Pancreas (tissue), 10 donors: ENCODE results near the gene TSPAN9. TPM values are rescaled to one million over a fixed set of nuclear protein-coding genes. Genes with fewer than 3 reads are reported as not detected.

ENCODE experiments used
- ATAC-seq, 4 donors: fragments of 200-7000 bp; cut with Tn5 transposase; one replicate each; pipeline versions ENCODE4 v1.8.0 to v1.9.1; 2020; ENCODE audit warnings: mild to moderate bottlenecking in 4 of 4, moderate library complexity in 4 of 4
- DNase-seq, 6 donors: peaks; one replicate each; pipeline ENCODE4 v3.0.0-alpha.2; 2020
- FAIRE-seq: peaks from 2 replicates; lab custom pipeline; 2012; peaks lifted over from hg19 to GRCh38; lab: Jason Lieb, UNC
- H3K27ac ChIP-seq, 4 donors: fragments of 200-600 bp; sonication (generic); 1 replicate in 3 of 4; 2 replicates in 1 of 4; pipeline versions ENCODE4 v1.5.0 to v1.8.0; 2020
- H3K27me3 ChIP-seq, 4 donors: fragments of 200-600 bp; one replicate each; pipeline ENCODE4 v1.8.0; 2021
- H3K36me3 ChIP-seq, 3 donors: fragments of 200-600 bp; sonication (generic) in 1 of 3; one replicate each; pipeline versions ENCODE4 v1.5.0 to v1.8.0; 2020 to 2021
- H3K4me1 ChIP-seq, 3 donors: fragments of 200-600 bp; one replicate each; pipeline ENCODE4 v1.8.0; 2021
- H3K4me3 ChIP-seq, 4 donors: fragments of 200-600 bp; sonication (generic) in 2 of 4; one replicate each; pipeline versions ENCODE4 v1.5.0 to v1.8.0; 2020 to 2021
- H3K9me3 ChIP-seq, 4 donors: fragments of 200-600 bp; one replicate each; pipeline ENCODE4 v1.8.0; 2021
- CTCF ChIP-seq, 4 donors: fragments of 200-600 bp; sonication (generic) in 3 of 4; IDR thresholded peaks; one replicate each; pipeline versions ENCODE4 v1.5.0 to v1.8.0; 2021; ENCODE audit warnings: antibody characterized with exemption in 4 of 4
- WGBS, 2 donors: extraction: QIAGEN DNeasy Blood & Tissue Kit; methylation state at CpG; one replicate each; pipeline ENCODE4 v1.1.7; 2013; 5-methylcytosine and 5-hydroxymethylcytosine counted together
- intact Hi-C, 3 donors: fragments of 100-400 bp; cut with DNase I; formaldehyde crosslinking; loops; one replicate each; pipeline versions ENCODE4 v1.11.1 to v1.14.2; 2022
- polyA plus RNA-seq, 2 donors: library from polyadenylated mRNA; stranded (reverse); fragments of 200-250 nt; gene quantifications; one replicate each; pipeline ENCODE4 v1.2.3, GENCODE V29; 2013
- total RNA-seq, 6 donors: library from RNA; stranded (reverse); fragmentation: NEBNext Ultra II Directional in 4 of 6; extraction: Animal tissue kit (Norgen Biotek cat#: 25700) in 4 of 6; gene quantifications; one replicate each; pipeline versions ENCODE4 v1.2.1 to v1.2.4, GENCODE V29; 2021 to 2023
- donor health status: healthy with polysubstance abuse.
- donor health status: DM: no; HTN: no; CAD: no; lungs with moderate emphysema.
- donor health status: DM: no; HTN: no; CAD: no.
- donor health status: control.
- donor health status: control.
- donor health status: Bipolar disorder and iron deficiency.
- donor health status: DM: yes; HTN: yes; CAD: no.
- donor health status: DM: no; HTN: no; CAD: no.
- donor health status: DM: no; HTN: no; CAD: no.
- donor health status: DM: yes; HTN: yes; CAD: no.

TSPAN9 gene
- total and polyA plus RNA-seq, 8 donors, result 7.8 to 19.5 (median 13.0) TPM

- no peak overlapping the region for H3K27ac ChIP-seq
Observed at GRCh38 chr12:3304436-3305165, 227.4 kb downstream of the TSPAN9 start.

DNA sequence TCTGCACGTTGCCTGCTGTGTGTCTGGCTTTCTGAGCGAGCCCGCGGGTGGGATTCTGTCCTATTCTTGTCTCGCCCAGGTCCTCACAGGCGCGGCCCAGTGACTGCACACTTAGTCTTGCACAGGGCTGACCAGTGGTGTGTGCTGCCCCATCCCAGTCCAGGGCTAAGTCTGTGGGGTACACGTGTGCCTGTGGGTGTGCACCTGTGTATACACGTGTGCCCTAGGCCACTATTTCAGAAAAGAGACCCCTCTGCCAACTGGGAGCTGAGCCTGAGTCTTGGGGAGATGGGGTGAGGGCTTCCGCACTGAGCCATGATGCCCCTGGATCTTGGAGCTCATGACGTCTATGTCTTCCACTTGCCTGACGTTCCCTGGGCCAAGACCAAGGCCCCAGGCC is 228.3 kb downstream of the TSPAN9 start:
- WGBS, 2 donors, result 94 to 95% methylated on average over 12 of the region's 12 CpGs
- no peak for FAIRE-seq

More at GRCh38 chr12:3304436-3305165, 227.4 kb downstream of the TSPAN9 start:
- peak in 1 of 4 donors; percentile 5 for ATAC-seq
- no peaks in the 10 kb centered on the region for H3K9me3 ChIP-seq
- peaks cover 4 to 8% (median 7%) of the 10 kb centered on the region in 3 donors for H3K4me1 ChIP-seq
- 83 to 84% methylated on average over 30 of the region's 30 CpGs for WGBS, 2 donors
- no peak for FAIRE-seq
- no peaks in the 10 kb centered on the region for H3K36me3 ChIP-seq
- peak in 2 of 6 donors; percentile 39 to 47 for DNase-seq
- intact Hi-C loops, result loop anchor here in 2 of 3 donors (10.0 kb wide), 4 partner anchors 150 to 490 kb away; no protein-coding TSS in a partner anchor
- no peak overlapping the region for H3K4me3 ChIP-seq
- TF ChIP-seq CTCF (IDR thresholded peaks at IDR 0.05), result no peak
- no peaks in the 10 kb centered on the region for H3K27me3 ChIP-seq

DNA sequence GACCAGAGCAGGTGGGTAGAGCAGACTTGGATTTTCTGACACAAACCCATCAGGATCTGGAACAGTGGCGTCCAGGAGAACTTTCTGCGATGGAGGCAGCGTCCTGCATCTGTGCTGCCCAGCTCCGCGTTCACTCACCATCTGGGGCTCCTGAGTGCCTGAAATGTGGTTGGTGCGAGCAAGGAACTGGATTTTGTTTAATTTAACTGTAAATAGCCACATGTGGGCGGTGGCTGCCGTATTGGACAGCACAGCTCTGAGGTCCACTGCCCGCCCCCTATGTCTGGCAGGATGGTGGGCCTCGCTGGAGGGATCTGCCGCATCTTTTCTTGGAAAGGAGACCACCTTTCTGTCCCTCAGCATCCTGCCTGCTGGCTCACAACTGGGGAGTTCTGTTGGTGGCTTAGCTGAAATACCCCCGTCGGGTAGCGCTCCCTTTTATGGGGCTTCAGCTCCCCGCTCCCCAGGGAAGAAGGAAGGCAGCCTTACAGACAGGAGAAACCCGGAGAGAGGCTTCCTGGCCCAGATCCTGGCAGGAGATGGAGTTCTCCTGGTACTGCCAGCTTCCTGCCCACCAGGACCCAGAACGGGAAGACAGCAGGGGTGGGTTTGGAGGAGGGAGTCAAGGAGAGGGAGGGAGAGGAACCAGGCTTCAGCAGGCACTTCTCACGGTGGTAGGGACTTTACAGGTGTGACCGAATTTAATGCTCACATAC is 228.9 kb downstream of the TSPAN9 start:
- WGBS, 2 donors, result 94 to 95% methylated on average over 19 of the region's 19 CpGs
- TF ChIP-seq CTCF (IDR thresholded peaks at IDR 0.05), result no peak
- intact Hi-C loops, result loop anchor here in 2 of 3 donors (10.0 kb wide), 4 partner anchors 149 to 489 kb away; no protein-coding TSS in a partner anchor
- no peak overlapping the region for H3K27ac ChIP-seq
- no peaks in the 10 kb centered on the region for H3K36me3 ChIP-seq
- H3K27me3 ChIP-seq, result no peaks in the 10 kb centered on the region
- H3K9me3 ChIP-seq, result no peaks in the 10 kb centered on the region
- ATAC-seq, result no peak
- no peak for FAIRE-seq
- DNase-seq, result peak in 1 of 6 donors; percentile 33
- H3K4me1 ChIP-seq, result peaks cover 4 to 12% (median 10%) of the 10 kb centered on the region in 3 donors
- H3K4me3 ChIP-seq, result no peak overlapping the region

More for the DNA sequence above, 228.3 kb downstream of the TSPAN9 start:
- ATAC-seq, result no peak
- no peaks in the 10 kb centered on the region for H3K27me3 ChIP-seq
- no peak overlapping the region for H3K4me3 ChIP-seq
- DNase-seq, result peak in 1 of 6 donors; percentile 55
- H3K27ac ChIP-seq, result no peak overlapping the region
- H3K4me1 ChIP-seq, result peaks cover 2 to 10% (median 4%) of the 10 kb centered on the region in 3 donors
- TF ChIP-seq CTCF (IDR thresholded peaks at IDR 0.05), result no peak
- H3K9me3 ChIP-seq, result no peaks in the 10 kb centered on the region
- intact Hi-C loops, result loop anchor here in 2 of 3 donors (10.0 kb wide), 4 partner anchors 149 to 489 kb away; no protein-coding TSS in a partner anchor
- no peaks in the 10 kb centered on the region for H3K36me3 ChIP-seq

GRCh38 chr12:3307389-3307788 is 230.2 kb downstream of the TSPAN9 start:
- DNase-seq, result peak in 1 of 6 donors; percentile 35
- intact Hi-C loops, result loop anchor here in 2 of 3 donors (10.0 kb wide), 4 partner anchors 147 to 487 kb away; no protein-coding TSS in a partner anchor

More at GRCh38 chr12:3307389-3307788, 230.2 kb downstream of the TSPAN9 start:
- Histone ChIP-seq H3K9me3 (no peaks in the 10 kb centered on the region), H3K36me3 (no peaks in the 10 kb centered on the region), H3K4me1 (peaks cover 12 to 22% (median 18%) of the 10 kb centered on the region in 3 donors), H3K27ac (no peak overlapping the region), H3K27me3 (no peaks in the 10 kb centered on the region), H3K4me3 (no peak overlapping the region)
- WGBS, 2 donors, result 77 to 85% methylated on average over 8 of the region's 8 CpGs
- ATAC-seq (no peak), FAIRE-seq (no peak)
- no peak for TF ChIP-seq CTCF (IDR thresholded peaks at IDR 0.05)
